Stimulated activated CD4-positive, alpha-beta T cell treated with anti-CD3 and anti-CD28 coated beads, Interleukin-2, amount 100 ng/mL, for 4 hours (primary cell): ENCODE measurements around the gene D2HGDH.
"Not testable (repeated sequence)": the region's sequence is repeated elsewhere in the genome, so short reads cannot be mapped to it uniquely, and the experiment has no call there.

ENCODE experiments used
- DNase-seq: peaks from one replicate; pipeline ENCODE4 v3.0.0-alpha.2; 2020; ENCODE audit warnings: low read depth

Gene D2HGDH

GRCh38 chr2:241768850-241769249 lies 34.4 kb downstream of the D2HGDH start:
- no peak for DNase-seq

GRCh38 chr2:241769819-241770184 lies 35.4 kb downstream of the D2HGDH start:
- no peak for DNase-seq

DNA sequence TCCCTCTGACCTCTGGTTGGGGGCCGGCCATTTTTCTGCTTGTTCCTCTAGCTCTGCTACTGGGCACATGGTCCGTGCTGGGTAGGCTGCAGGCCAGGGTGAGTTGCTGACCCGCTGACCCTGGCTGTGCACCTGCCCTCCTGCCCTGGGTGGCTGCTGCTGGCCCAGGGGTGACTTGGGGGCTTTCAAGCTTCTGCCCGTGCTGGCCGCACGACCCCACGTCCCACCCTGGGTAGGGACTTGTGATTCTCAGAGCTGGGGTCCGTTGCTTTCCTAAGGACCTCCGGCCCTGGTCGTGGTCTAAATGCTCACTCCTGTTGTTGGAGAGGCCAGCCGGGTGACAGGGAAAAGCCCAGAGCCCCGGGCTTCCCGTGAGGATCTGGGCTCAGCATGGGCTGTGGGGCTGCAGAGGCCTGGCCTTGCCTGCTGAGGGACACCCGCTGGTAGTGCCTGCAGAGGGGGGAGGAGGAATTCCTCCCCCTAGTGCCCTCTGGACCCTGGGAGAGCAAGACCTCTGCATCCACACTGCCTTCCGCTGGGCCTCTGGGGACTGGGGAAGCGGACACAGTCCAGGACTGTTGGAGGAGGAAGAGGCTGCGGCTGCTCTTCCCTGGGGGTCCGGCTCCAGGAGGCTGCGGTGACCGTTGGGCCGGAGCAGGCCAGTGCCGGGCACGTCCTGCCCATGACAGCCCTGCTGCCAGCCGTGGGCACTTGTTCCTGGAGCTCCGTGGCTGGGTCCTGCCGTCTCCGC lies 35.9 kb downstream of the D2HGDH start:
- DNase-seq, result no peak

DNA sequence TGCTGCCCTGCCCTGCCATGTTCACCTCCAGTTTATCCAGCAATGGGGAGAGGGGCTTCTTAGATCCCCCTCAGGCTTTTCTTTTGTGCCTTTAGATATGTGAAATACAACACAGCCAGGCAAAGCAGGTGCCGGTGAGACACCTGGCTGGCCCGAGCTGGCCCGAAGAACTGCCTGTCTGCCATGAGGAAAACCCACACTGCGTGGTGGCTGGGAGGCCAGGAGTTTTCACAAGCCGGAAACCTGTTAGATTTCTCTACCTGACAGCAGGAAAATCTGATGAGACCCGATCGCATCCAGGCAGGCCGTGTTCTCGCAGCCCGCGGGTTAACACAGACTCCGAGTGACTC lies 36.5 kb downstream of the D2HGDH start:
- DNase-seq, result no peak

GRCh38 chr2:241771286-241772062 lies 37.0 kb downstream of the D2HGDH start:
- no peak for DNase-seq

- DNase-seq, result no peak
Observed at GRCh38 chr2:241772063-241772499, 37.7 kb downstream of the D2HGDH start.

GRCh38 chr2:241773511-241774418 lies 39.3 kb downstream of the D2HGDH start:
- no peak for DNase-seq

- no peak for DNase-seq
Observed at GRCh38 chr2:241774419-241775222, 40.2 kb downstream of the D2HGDH start.

DNA sequence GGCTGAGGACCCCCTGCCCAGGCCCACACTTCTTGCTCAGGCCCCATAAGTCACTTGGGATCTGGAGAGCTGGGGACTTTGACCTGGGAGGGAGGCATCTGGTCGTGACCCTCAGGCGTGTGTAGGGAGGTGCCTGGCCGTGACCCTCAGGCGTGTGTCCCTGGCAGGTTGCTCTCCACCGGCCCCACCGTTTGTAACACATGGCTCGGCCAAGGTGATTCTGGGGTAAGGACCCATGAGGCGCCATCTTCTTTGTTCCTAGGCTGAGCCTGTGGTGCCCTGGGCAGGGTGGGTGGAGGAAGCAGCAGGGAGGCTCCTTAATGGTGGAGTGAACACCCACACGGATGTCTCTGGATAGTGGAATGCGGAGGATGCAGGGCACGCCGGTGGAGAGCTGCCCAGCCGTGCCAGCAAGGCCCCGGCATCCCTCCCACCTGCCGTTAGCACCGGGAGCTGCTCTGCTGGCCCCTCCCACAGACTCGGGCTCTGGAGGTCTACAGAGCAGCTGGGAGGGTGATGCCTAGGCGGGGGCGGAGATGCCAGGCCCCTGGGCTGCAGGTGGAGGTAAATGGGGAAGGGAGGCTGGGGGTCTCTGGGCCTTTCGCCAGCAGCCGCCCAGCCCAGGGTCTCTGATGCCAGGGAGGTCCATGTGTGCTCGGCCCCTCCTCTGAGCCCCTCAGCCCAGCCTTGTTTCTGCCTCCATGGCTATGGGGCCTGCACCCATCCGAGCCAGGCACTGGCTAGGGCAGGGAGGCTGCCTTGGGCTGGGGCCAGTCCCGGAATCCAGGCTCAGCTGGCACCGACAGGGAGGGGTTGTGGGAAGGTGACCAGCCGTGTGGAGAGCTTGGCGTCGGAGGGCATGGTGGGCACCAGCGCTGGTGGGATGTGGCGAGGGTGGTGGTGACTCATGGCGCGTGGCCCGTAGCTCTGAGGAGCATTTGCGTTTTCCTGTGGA lies 41.1 kb downstream of the D2HGDH start:
- DNase-seq, result no peak

- DNase-seq, result no peak
Observed at GRCh38 chr2:241776336-241777169, 42.1 kb downstream of the D2HGDH start, which contains the start of gene GAL3ST2. TSS of gene GAL3ST2 (plus strand) at chr2:241776822. CDS start at chr2:241776956, 134 bp downstream.

- DNase-seq, result no peak
Observed at GRCh38 chr2:241777170-241777685, 42.8 kb downstream of the D2HGDH start.

DNA sequence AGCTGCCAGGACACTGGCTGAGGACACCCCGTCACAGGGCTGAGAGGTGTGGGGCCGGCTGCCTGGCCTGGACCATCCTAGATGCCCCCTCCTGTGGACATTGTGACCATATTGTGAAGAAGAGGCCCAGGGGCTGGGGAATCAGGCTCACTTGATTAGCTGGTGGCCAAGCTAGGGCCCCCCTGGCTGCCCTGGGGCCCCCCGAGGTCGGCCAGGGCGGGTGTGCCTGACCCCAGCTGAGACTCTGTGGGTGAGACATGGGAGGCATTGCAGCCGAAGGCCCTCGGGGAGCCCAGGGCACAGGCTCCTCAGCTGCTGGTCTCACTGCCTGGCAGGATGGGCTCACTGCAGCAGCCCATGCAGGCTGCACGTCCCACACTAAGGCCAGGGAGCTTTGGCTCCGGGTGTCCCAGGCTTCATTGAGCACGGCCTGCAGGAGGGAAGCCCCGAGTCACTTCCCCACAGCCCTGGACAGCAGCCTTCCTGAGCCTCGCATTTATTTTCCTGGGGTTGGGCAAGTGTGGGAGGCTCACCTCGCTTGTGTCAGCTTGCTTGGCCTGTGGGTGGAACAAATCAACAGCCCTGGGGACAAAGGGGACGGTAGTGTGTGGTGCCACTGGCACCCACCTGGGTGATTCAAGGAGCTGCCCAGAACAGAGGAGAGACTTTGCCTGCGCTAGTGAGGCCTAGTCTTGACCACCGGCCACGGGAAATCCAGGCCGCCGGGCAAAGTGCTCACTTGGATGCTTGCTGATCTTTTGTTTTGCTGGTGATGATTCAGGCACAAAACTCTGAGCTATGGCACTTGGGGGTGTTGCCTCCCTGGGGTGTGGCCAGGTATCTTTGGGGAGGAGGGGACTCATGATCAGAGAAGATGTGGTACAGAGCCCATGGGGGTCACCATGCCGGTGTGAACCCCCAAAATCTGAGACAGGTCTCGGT lies 43.5 kb downstream of the D2HGDH start:
- no peak for DNase-seq

DNA sequence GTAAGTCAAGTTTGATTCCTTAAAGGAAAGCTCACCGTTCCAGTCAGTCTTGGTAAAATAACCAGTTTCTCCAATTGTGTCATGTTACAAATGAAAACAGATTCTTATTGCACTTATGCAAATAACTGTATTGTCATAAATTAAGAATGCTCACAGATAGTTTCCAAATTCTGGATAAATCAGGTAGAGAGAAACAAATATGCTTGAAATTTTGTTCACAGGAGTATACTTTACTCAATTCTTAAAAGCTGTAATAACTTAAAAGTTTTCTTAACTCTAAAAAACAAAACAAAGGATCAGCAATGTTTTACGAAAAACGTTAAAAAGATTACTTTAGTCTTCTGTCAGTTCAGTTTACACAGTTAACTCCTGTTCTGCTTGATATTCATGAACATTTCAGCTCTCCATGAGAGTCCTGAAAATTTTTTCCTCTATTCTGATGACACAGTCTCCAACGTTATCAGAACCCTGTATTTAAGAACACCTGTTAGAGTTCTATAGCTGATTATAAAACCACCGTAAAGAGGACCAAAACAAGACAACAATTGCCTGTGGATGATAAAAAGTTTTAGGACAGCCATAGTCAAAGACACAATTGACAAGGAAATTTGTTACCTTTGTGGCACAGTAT lies 46.6 kb downstream of the D2HGDH start:
- DNase-seq, result no peak

DNA sequence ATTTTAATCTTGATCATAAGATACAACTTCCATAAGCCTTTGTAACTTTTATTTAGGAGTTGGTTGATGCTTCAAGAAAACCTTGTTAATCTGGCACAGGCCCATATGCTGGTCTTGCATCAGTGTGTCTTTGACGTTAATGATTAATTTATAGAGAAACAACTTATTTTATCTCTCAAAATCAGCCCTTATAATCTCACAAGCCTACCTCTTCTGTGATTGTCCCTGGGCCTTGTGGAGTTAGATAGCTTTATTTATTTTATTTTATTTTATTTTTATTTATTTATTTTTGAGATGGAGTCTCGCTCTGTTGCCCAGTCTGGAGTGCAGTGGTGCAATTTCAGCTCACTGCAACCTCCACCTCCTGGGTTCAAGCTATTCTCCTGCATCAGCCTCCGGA lies 47.6 kb downstream of the D2HGDH start:
- DNase-seq, result not testable (repeated sequence)

- no peak for DNase-seq
Observed at GRCh38 chr2:241788135-241788534, 53.7 kb downstream of the D2HGDH start.

- DNase-seq, result peak; percentile 33
Observed at GRCh38 chr2:241788572-241788971, 54.1 kb downstream of the D2HGDH start.

- not testable (repeated sequence) for DNase-seq
Observed at GRCh38 chr2:241791385-241791784, 57.0 kb downstream of the D2HGDH start.

GRCh38 chr2:241793385-241793784 lies 59.0 kb downstream of the D2HGDH start:
- no peak for DNase-seq
